ENCODE measurements around the gene FAM81B.

FAM81B gene

GRCh38 chr5:95403996-95404395, 12.8 kb downstream of the FAM81B start:
- DNase-seq (ENCODE audit: low read depth) = peak; percentile 59

GRCh38 chr5:95406426-95407090, 15.4 kb downstream of the FAM81B start:
- DNase-seq (ENCODE audit: low read depth) = peak; percentile 34

DNA sequence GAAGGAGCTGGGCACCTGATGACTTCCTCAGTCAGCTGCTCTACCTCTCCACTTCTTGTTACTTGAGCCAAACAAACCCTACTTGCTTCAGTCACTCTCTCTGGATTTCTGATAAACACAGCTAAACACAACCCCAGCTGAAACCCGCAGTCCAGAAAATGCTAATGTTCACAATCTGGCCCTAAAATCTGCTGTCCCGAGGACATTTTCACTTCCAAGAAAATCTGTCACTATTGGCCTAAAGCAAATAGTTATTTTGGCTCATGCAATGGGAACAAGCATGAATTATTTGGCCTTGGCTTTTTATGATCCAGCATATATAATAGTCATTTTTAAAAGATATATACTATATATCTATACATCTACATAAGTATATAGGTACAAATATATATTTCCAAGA, 19.1 kb downstream of the FAM81B start:
- no peak for DNase-seq (ENCODE audit: low read depth)

GRCh38 chr5:95411474-95411873, 20.3 kb downstream of the FAM81B start:
- no peak for DNase-seq (ENCODE audit: low read depth)

DNA sequence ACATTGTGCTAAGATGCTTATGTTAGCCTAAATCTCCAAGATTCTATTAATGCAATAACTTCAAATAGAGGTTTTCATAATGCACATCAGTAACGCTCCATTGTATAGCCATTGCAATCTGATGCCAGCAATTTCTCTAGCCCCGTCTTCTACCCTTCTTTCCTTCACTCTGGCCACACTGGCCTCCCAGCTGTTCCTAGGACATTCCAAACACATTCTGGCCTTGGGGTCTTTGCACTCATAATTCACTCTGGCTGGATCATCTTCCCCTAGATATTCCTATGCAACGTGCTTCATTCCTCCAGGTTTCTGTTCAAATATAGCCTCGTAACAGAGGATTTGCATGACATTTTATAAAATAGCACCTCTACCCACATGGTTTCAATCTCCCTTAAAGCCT, 23.3 kb downstream of the FAM81B start:
- DNase-seq (ENCODE audit: low read depth) = no peak

GRCh38 chr5:95417971-95418370, 26.8 kb downstream of the FAM81B start:
- peak; percentile 69 for DNase-seq (ENCODE audit: low read depth)

- DNase-seq (ENCODE audit: low read depth) = no peak
These were observed 31.7 kb downstream of the FAM81B start for GRCh38 chr5:95422838-95423237.

DNA sequence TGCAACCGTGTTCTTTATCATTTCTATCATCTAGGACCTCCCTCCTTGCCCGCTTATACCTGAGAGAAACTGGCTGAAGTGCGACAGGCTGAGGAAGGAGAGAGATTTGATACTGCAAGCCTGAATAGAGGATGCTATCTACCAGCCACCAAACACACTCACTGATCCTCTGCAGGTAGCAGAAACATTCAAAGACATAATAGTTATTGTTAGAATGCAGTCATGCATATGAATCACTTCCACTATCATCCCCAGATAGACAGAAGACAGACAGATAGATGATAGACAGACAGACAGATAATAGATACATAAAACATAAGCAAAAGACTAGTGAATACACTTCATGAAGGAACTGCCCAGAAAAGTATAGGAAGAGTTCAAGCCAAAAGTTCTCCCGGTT, 32.9 kb downstream of the FAM81B start:
- no peak for DNase-seq (ENCODE audit: low read depth)

- DNase-seq (ENCODE audit: low read depth) = no peak
These were observed 33.4 kb downstream of the FAM81B start for GRCh38 chr5:95424526-95424925.

DNA sequence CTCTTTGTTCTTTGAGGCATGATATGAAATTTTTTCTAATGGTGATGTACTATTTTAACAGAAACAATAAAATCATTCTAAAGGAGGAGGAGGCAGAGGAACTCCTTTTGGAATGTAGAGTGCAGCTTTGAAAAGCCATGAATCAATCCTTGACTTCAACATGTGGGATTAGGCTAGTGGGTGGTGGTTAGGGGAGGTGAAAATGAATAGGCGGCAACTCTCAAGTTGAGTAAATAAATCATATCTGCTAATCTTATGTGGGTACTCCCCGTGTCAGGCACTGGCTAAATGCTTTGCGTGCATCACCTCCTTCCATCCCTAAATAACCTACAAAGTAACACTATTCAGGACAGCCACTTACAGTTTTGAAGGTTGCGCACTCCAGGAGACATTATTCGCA, 35.1 kb downstream of the FAM81B start:
- no peak for DNase-seq (ENCODE audit: low read depth)

DNA sequence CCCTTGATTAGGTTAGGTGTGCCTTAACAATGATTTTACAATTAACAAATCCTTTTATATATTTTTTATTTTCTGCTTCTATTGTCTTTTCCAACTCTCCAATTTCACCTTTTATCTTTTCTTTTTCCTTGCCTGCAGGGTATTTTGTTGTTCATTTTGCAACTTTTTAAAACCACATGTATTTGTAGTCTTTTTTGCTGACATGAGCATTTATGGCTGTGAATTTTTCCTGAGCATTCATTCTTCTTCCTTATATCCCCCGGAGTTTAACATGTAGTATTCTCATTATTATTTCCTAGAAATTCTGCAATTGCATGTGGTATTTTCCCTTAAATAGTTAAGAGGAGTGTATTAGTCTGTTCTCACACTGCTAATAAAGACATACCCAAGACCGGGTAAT, 41.6 kb downstream of the FAM81B start:
- DNase-seq (ENCODE audit: low read depth) = no peak

GRCh38 chr5:95439801-95440493, 48.8 kb downstream of the FAM81B start:
- no peak for DNase-seq (ENCODE audit: low read depth)

DNA sequence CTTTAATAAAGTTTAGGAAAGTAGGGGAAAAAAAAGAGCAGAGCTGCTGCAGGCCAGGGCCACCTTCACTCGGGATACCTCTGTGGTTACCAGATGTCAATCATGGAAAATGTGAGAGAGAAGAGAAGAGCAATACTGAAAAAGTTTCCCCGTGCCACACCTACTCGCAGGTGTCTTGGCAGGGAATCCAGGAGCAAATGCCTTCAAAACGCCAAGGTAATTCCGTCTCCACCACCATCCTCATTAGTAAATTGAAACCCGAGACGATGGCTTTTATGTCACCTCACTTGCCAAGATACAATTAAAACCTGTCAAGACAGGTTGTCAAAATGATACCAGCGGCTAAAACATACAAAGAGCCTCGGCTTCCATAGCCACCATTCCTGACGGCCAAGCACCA, 49.7 kb downstream of the FAM81B start:
- DNase-seq (ENCODE audit: low read depth) = no peak

DNA sequence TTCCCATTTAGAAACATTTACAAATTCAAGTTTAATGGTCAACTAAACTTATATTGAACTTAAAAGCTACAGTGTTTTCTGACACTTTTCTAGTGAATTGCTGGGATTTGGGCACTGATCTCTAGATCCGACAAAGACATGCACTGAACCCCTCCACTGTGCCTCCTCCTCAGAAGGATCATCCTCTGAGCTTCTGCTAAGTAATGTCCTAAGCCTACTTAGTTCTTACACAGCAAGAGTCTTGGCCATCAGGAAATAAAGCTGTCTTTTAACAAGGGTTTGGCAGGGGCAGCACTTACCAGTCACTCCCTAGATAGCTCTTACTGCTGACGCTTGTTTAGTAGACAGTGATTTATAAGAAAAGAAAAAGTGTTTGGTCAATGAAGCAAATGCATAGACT, 50.5 kb downstream of the FAM81B start:
- no peak for DNase-seq (ENCODE audit: low read depth)

DNA sequence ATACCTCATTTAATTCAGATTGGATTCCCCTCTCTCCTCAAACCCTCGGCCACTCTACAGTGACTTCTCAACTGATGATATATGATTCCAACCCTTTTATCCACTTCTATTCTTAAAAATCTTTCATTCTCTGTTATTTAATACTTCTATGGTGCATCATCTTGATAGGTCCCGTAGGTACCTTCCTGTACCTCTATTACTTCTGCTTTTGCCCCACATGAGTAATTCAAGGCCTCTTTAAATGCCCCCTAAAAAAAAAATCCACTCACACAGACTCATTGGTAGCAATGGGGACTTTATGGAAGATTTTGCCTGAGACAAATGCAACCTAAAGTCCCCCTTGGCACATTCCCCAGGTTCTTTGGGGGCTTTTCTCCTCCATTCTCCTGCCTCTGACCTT, 54.3 kb downstream of the FAM81B start:
- no peak for DNase-seq (ENCODE audit: low read depth)

DNA sequence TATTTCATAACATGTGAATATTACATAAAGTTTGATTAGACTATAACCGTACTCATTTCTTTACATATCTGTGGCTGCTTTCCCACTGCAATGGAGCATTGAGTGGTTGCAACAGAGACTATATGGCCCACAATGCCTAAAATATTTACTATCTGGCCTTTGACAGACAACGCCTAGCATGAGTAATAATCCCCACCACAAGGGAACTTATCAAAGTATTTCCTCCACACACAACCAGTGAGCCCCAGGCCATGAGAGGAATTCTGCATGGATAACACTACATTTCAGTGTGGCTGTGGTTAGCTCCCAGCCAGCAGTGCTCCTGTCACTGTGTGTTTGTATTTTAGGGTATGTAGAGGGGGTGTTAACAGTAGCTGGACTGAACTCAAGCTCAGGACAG, 54.8 kb downstream of the FAM81B start:
- peak; percentile 88 for DNase-seq (ENCODE audit: low read depth)

DNA sequence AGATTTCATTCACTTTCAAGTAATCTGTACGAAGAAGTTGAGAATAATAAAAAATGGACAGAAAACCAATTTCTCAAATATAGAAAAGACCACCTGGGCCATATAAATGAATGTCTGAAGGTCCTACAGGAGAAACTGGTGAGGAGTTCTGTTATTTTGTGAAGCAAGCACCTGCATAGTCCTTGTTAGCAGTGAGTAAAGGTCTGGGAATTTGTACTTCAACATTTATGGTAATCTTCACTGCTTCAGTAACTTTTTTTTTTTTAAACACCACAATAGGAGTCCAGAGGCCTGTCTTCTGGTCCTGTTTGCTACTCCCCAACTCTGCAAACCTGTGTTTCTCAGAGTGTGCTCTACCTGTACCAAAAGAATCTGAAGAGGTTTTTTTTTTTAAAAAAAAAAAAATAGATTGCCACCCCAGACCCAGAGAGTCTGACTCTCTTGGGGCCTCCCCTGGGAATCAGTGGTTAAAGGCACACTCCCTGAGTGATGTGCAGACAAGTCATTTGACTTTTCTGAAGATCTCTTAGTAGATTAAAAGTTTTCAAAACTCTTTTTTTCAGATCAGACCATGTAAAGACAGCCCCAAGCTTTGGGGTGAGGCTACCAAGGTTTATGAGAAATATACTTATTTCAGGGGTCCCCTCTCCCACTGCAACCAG, 55.5 kb downstream of the FAM81B start:
- peak; percentile 36 for DNase-seq (ENCODE audit: low read depth)

GRCh38 chr5:95447961-95448360, 56.8 kb downstream of the FAM81B start:
- DNase-seq (ENCODE audit: low read depth) = no peak

DNA sequence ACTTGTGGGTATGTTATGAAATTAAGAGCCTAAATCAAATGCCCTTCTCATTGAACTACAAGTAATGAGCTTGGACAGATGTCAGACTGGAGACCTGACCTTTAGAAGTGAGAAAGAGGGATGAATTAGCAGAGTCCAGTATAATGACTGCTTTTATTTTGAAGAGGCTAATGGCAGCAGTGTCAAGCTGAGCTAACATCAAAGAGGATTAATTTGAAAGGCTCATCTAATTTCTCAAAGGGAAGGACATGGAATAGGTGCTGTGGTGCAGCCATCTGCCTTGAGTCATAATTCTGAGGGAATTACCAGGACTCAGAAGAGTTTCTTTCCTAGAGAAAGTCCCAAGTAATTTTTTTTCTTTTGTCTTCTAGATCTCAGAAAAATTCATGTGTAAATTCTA, 57.6 kb downstream of the FAM81B start:
- no peak for DNase-seq (ENCODE audit: low read depth)

- peak; percentile 58 for DNase-seq (ENCODE audit: low read depth)
These were observed 58.3 kb downstream of the FAM81B start for GRCh38 chr5:95449460-95449859.

- no peak for DNase-seq (ENCODE audit: low read depth)
These were observed 63.4 kb downstream of the FAM81B start for GRCh38 chr5:95454536-95454935.

GRCh38 chr5:95460665-95461064, 69.5 kb downstream of the FAM81B start:
- DNase-seq (ENCODE audit: low read depth) = no peak

- DNase-seq (ENCODE audit: low read depth) = no peak
These were observed 80.3 kb downstream of the FAM81B start for GRCh38 chr5:95471487-95471886.

Measured in ELR (cell line).